Nephron progenitor cell (in vitro differentiated cells): ENCODE data around the gene TMEM167A.

Experiments
- DNase-seq: peaks from one replicate; pipeline ENCODE4 v3.0.0; 2021
- H3K27ac Mint-ChIP-seq: 2 replicates; pipeline ENCODE4 v1.8.0; 2021; ENCODE audit warnings: mild to moderate bottlenecking, moderate library complexity, mixed read lengths
- H3K27me3 Mint-ChIP-seq: 2 replicates; pipeline ENCODE4 v1.8.0; 2021; ENCODE audit warnings: mild to moderate bottlenecking, low read depth, mixed read lengths; ENCODE audit not compliant: poor library complexity
- H3K36me3 Mint-ChIP-seq: 2 replicates; pipeline ENCODE4 v1.8.0; 2021; ENCODE audit warnings: low read depth, mixed read lengths
- H3K4me1 Mint-ChIP-seq: 2 replicates; pipeline ENCODE4 v1.8.0; 2021; ENCODE audit warnings: mixed read lengths
- H3K4me3 Mint-ChIP-seq: 2 replicates; pipeline ENCODE4 v1.8.0; 2021; ENCODE audit warnings: mild to moderate bottlenecking, moderate library complexity, mixed read lengths
- H3K9me3 Mint-ChIP-seq: 2 replicates; pipeline ENCODE4 v1.8.0; 2021; ENCODE audit warnings: mild to moderate bottlenecking, moderate library complexity, mixed read lengths
- TF ChIP-seq, protein P1 (sequence below): fragments of 200-600 bp; sonication (generic); IDR thresholded peaks from 2 replicates; pipeline ENCODE4 v1.5.0; 2021; ENCODE audit warnings: antibody characterized with exemption

The TMEM167A gene

DNA sequence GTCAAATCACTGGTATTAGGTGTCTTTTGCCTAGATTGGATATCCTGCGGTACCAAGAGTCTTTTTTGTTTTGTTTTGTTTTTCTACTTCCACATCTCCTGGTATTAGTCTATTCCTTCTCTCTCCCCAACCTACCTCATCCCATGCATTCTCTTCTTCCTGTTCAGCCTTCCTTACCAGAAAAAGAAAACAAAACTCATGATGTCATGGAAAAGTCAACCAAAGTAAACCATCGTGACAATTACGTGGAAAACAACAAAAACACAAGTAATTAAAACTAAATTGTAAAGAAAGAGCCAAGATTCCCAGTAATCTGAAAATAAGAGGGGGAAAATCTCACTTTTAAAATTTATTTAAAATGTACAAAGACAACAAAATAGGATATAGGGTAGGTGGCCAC lies 38.3 kb downstream of the TMEM167A start:
- H3K4me1 Mint-ChIP-seq = peaks cover 41% of the 10 kb centered on the region
- no peak for DNase-seq
- TF ChIP-seq, protein P1, sequence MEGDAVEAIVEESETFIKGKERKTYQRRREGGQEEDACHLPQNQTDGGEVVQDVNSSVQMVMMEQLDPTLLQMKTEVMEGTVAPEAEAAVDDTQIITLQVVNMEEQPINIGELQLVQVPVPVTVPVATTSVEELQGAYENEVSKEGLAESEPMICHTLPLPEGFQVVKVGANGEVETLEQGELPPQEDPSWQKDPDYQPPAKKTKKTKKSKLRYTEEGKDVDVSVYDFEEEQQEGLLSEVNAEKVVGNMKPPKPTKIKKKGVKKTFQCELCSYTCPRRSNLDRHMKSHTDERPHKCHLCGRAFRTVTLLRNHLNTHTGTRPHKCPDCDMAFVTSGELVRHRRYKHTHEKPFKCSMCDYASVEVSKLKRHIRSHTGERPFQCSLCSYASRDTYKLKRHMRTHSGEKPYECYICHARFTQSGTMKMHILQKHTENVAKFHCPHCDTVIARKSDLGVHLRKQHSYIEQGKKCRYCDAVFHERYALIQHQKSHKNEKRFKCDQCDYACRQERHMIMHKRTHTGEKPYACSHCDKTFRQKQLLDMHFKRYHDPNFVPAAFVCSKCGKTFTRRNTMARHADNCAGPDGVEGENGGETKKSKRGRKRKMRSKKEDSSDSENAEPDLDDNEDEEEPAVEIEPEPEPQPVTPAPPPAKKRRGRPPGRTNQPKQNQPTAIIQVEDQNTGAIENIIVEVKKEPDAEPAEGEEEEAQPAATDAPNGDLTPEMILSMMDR = no peak
- no peaks in the 10 kb centered on the region for H3K9me3 Mint-ChIP-seq
- H3K27ac Mint-ChIP-seq = no peak overlapping the region
- no peak overlapping the region for H3K4me3 Mint-ChIP-seq
- peaks cover 5% of the 10 kb centered on the region for H3K27me3 Mint-ChIP-seq
- no peaks in the 10 kb centered on the region for H3K36me3 Mint-ChIP-seq

DNA sequence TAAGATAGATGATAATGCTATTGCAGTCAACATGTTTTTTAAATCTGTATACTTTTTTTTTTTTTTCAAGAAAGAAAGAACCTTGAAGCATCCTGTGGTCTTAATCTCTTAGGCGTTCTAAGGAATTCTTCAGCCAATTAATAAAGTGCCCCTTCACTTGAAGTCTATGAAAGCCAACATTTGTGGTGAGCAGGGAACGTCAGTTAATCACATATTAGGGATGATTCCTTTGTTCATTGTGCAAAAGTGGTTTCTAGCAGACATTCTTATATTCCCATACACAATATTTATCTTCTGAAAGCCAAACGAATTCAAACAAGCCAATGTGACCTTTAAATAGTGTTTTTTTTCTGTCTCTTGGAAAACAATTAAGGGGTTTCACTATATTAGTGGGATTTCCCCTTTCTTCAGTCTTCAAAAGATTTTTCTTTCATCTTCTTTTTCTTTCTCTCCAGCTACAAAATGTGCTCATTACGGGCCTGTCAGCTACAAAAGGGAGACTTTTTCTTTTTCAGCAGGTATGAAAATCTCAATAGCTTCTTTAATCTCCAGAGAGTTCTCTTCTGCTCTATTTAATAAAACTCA lies 40.1 kb downstream of the TMEM167A start:
- DNase-seq = no peak
- H3K4me3 Mint-ChIP-seq = no peak overlapping the region
- no peaks in the 10 kb centered on the region for H3K9me3 Mint-ChIP-seq
- peaks cover 3% of the 10 kb centered on the region for H3K27me3 Mint-ChIP-seq
- peaks cover 41% of the 10 kb centered on the region for H3K4me1 Mint-ChIP-seq
- no peaks in the 10 kb centered on the region for H3K36me3 Mint-ChIP-seq
- no peak overlapping the region for H3K27ac Mint-ChIP-seq
- TF ChIP-seq, protein P1 = no peak

DNA sequence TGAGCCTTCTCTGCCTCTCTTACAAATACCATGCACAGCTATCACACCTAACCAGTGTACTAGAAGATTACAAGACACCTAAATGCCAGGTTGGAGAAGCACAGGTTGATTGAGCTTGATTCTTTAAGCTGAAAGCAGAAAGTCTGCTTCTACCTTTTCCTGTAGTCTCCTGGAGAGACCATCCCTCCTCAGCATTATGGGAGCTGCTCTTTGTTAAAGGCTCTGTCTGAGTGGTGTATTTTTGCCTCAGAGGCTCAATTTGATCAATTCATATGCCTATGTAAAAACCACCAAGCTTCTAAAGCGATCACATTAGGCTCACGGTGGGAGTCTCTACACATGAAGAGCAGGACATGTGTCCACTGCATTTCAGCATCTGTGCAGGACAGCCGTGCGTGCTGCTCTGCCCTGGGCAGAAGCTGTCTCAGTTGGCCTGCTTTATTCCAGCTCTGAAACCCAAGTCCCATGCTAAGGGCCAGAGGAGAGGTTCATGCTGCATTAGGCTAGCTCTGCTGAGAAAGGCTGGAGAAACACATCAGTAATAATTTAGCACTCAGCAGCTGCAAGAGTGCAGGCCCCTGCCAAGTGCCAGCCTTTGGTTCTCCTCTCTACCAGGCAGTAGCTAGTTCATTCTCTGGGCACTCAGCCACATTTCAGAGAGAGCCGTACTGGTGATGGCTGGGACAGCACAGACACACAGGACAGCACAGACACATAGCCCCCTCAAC lies 41.7 kb downstream of the TMEM167A start:
- H3K36me3 Mint-ChIP-seq = no peaks in the 10 kb centered on the region
- peaks cover 5% of the 10 kb centered on the region for H3K27me3 Mint-ChIP-seq
- no peak for DNase-seq
- no peak overlapping the region for H3K4me3 Mint-ChIP-seq
- H3K4me1 Mint-ChIP-seq = peaks cover 41% of the 10 kb centered on the region
- TF ChIP-seq, protein P1 = no peak
- H3K9me3 Mint-ChIP-seq = no peaks in the 10 kb centered on the region
- H3K27ac Mint-ChIP-seq = peak overlapping the region; percentile 95

DNA sequence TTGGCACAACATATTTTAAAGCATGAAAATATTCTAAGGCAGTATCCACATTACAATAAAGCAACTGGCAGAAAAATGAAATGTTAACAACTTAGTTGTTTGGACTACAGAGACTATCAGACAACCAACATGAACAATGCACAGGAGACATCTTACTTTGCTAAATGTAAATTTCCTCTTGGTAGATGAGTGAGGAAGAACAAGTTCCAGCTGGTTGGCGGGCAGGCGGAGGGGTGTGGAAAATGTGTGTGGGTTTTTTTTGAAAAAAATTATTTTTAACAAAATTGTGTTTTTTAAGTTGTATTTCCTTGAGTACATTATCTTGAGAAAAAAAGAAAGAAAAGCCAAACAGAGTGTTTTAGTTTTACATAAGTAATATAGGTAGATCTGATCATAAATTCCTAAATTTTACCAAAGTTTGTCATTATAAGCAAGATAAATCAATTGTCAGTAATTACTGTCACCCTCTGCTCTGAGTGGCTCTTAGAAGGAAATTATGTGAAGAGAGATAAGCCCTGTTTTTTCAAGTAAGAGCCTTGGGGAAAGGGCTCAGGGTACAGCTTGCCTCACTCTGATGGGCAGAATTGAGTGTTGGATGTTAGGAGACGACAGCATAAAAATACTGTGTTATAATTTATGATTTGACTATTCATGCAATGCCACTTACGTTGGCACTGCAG lies 42.5 kb downstream of the TMEM167A start:
- H3K27me3 Mint-ChIP-seq = peaks cover 7% of the 10 kb centered on the region
- H3K9me3 Mint-ChIP-seq = no peaks in the 10 kb centered on the region
- H3K27ac Mint-ChIP-seq = no peak overlapping the region
- DNase-seq = no peak
- no peaks in the 10 kb centered on the region for H3K36me3 Mint-ChIP-seq
- peaks cover 41% of the 10 kb centered on the region for H3K4me1 Mint-ChIP-seq
- TF ChIP-seq, protein P1 = no peak
- no peak overlapping the region for H3K4me3 Mint-ChIP-seq

DNA sequence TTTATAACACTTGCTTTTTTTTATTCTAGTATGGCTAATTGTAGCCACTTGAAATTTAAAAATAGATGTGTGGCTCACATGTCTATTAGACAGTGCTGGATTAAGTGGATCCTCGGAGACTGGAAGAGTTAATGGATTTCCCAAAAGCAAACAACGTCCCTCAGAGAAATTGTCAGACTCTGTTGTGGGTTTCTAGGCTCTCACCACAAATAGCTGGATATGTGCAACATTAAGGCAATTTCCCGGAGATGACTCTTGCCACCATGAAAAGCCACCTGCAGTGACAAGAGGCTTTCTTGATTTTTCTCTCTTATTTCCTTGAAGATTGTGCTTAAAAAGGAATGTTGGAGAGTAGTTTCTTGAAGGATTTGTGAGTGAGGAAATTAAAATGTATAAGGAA lies 43.2 kb downstream of the TMEM167A start:
- Mint-ChIP-seq H3K27me3 (peaks cover 7% of the 10 kb centered on the region), H3K9me3 (no peaks in the 10 kb centered on the region), H3K4me1 (peaks cover 40% of the 10 kb centered on the region), H3K4me3 (no peak overlapping the region), H3K36me3 (no peaks in the 10 kb centered on the region), H3K27ac (no peak overlapping the region)
- DNase-seq = no peak
- TF ChIP-seq, protein P1 = no peak
